Activated CD4-positive, CD25-positive, alpha-beta regulatory T cell (primary cell): ENCODE results near the gene CADM4.
"Not testable (repeated sequence)": the region's sequence is repeated elsewhere in the genome, so short reads cannot be mapped to it uniquely, and the experiment has no call there.

Source experiments
- DNase-seq, 4 experiments: peaks; one replicate each; lab custom pipeline; 2025; lab: John Stamatoyannopoulos, UW

The CADM4 gene

DNA sequence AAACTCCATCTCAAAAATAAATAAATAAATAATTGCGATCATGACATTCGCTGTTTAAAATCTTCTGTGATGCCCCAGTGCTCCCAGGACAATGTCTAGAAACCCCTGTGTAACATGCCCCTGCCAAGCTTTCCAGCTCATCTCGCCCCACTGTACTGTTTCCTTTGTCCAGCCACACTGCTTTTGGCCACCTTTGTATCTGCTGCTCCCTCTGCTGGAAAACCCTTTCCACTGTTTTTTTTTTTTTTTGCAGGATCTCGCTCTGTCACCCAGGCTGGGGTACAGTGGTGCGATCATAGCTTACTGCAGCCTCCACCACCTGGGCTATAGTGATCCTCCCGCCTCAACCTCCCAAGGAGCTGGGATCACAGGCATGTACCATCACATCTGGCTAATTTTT, 22.8 kb upstream of the CADM4 start:
- DNase-seq = no peak

DNA sequence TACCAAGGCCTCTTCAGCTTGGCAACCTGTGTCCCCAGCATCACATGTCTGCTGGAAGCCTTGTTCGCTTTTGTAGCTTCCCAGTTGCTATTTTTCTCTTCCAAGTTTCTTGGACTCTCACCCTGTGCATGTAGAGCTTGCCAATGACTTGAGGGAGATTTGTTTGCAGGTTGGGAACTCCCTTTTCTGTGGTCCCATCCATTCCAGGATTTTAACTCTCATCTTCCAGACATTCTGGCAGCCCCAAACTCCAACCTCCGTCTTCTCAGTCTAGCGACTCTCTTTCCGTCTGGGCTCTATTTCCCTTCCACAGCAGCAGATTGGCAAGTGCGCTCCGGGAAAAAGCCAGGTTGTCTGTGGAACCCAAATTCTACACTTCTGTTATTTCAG, 21.3 kb upstream of the CADM4 start:
- DNase-seq = no peak

DNA sequence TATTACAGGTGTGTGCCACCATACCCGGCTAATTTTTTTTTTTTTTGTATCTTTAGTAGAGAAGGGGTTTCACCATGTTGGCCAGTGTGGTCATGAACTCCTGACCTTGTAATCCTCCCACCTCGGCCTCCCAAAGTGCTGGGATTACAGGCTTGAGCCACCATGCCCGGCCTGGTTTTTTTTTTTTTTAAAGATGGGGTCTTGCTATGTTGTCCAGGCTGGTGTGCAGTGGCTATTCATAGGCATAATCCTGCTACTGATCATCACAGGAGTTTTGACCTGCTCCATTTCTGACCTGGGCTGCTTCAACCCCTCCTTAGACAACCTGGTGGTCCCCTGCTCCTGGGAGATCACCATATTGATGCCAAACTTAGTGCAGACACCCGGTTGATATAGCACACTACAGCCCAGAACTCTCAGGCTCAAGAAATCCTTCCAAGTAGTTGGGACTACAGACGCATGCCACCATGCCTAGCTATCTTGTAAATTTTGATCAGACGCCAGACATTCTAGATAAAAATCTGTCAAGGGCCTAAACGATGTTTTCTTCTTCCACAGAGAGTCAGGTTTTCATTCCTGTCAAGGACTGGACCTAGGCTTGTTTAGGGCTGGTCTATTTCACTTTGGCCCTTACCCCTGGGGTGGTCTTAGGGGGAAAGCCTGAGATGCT, 20.8 kb upstream of the CADM4 start:
- DNase-seq = no peak

DNA sequence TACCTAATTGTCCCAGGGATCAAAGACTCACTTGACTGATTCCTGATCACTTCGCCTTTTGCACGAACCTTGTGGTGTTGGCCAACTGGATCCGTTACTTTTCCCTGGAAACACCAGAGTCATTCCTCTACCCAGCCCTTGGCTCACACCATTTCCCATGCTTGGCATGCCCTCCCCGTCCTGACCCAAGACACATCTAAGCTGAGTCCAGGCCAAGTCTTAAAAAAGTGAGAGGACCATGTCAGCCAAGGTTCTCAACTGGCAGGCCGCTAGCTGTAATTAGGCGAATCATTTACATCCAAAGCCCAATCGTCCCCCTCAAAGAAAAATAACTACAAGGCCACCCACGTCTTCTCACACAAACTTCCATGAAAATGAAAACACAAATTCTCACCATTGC, 18.8 kb upstream of the CADM4 start:
- DNase-seq = no peak

DNA sequence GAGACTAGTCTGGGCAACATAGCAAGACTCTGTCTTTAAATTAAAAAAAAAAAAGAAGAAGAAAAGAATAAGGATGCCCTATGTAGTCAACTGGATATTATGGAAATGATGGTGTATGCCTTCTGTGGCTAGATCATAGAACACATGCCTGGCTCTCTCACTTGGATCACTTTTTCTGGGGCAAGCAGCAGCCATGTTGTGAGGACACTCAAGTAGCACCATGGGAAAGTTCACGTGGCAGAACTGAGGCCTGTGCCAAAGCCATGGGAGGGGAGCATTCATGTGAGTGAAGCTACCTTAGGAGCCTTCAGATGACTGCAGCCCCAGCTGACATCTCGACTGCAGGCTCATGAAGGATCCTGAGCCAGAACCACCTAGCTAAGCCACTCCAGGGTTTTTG, 18.4 kb upstream of the CADM4 start:
- no peak for DNase-seq

DNA sequence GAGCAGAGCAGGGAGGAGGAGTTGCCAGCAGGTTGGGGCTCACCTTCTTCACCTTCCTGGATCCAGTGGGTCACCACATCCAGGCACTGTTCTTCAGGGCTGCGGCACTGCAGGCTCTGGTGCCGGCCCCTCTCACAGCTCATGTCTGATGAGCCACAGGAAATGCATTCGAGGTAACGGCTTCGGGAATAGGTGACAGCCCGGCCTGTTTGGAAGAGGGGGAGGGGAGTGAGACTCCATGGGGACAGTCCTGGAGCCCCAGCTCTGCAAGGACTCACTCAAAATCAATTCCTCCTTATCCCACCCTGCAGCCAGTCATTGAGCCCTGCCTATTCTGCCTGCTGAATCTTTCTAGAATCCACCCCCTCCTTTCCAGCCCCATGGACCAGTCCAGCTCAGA, 16.8 kb upstream of the CADM4 start:
- DNase-seq = no peak

DNA sequence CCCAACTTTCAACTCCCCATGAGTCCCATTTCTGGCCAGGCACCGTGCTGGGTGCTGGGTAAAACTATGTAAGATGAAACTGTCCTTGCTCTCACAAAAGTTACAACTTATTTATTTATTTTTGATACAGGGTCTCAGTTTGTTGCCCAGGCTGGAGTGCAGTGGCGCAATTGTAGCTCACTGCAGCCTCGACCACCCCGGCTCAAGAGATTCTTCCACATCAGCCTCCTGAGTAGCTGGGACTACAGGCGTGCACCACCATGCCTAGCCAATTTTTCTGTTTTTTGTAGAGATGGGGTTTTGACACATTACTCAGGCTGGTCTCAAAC, 12.9 kb upstream of the CADM4 start:
- DNase-seq = no peak

DNA sequence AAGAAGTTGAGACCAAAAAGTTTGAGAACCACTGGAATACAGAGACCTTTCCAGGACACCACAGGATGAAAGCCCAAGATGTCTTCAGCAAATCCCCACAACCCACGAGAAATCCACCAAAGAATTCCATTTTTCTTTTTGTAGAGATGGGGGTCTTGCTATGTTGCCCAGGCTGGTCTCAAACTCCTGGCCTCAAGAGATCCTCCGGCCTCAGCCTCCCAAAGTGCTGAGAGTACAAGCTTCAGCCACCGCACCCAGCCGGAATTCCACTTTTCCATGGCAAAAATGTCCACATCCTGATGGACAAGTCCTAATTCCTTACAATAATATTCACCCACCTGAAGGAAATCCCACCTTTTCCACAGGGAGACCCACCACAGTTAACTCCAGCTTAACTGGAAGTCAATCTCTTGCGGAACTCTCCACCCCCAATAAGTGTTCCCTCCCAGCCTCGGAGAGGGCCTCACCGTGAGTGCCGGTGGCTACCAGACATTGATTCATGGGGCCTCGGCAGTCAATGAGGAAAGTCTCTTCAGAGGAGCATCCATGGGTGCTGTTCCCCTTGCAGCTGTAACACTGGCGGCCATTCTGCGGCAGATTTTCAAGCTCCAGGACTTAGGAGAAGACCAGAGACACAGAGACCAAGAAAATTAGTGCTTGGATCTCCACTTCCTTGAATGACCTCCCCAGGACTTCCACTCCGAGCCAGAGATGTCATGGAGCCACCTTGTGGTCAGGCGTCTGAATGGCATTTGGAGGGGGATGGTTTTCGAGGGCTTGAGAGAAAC, 12.3 kb upstream of the CADM4 start:
- peak in 1 of 4 experiments; percentile 27 for DNase-seq

DNA sequence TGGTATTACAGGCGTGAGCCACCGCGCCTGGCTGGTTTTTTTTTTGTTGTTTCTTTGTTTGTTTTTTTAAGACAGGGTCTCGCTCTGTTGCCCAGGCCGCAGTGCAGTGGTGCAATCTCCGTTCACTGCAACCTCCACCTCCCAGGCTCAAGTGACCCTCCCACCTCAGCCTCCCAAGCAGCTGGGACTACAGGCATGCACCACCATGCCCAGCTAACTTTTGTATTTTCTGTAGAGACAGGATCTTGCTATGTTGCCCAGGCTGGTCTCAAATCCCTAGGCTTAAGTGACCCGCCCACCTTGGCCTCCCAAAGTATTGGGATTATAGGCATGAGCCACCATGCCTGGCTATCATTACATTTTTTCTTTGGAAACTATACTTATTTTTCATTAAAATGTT, 10.6 kb upstream of the CADM4 start:
- not testable (repeated sequence) for DNase-seq

DNA sequence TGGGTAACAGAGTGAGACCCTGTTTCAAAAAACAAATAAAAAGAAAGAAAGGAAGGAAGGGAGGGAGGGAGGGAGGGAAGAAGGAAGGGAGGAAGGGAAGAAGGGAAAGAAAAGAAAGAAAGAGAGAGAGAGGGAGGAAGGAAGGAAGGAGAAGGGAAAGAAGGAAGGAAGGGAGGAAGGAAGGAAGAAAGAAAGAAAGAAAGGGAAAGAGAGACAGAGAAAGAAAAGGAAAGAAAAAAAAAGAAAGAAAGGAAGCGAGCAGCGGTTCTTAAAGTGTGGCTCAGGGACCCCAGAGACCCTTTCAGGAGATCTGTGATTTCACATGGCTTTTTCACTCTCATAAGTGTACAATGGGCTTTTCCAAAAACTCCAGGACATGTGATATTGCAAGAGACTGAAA, 9.9 kb upstream of the CADM4 start:
- no peak for DNase-seq

DNA sequence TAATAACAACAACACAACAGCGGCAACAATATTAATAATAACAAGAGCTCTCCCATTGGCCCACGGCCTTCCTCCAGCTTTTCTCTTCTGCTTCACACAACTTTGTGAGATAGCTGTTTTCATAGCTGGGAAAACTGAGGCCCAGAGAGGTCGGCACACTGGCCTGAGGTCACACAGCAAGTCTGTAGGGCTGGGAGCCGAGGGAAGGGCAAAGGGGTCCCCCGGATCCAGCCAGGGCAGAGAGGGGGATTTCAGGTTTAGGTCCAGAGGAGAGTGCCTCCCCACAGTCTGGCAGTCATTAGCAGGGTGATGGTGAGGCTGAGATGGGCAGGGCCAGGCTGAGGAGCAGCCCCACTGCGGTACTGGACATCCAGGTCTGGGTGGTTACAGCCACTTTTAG, 9.0 kb upstream of the CADM4 start:
- DNase-seq = no peak

DNA sequence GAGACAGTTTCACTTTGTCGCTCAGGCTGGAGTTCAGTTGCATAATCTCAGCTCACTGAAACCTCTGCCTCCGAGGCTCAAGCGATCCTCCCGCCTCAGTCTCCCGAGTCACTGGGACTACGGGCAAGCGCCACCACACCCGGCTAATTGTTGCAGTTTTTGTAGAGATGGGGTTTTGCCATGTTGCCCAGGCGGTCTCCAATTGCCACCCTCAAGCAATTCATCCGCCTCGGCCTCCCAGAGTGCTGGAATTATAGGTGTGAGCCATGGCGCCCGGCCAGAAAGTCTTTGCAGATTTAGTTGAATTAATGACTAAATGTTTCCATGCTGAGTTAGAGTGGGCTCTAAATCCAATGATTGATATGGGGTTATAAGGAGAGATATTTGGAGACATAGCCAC, 4.5 kb upstream of the CADM4 start:
- no peak for DNase-seq

DNA sequence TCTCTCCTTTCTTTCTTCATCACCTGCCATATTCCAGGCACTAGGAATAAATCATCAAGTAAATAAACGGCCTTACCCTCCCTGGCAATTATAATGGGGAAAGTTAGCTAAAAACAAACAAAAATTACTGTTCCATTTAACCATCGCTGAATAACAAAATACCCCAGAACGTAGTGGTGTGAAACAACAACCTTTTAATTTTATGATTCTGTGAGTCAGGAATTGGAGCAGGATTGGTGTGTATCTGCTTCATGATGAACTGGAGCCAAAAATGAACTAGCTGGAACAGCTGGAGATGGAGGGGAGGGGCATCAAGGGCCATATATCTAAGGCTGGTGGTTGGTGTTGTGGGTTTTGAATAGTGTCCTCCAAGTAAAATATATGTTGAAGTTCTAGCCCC, 3.7 kb upstream of the CADM4 start:
- DNase-seq = no peak

DNA sequence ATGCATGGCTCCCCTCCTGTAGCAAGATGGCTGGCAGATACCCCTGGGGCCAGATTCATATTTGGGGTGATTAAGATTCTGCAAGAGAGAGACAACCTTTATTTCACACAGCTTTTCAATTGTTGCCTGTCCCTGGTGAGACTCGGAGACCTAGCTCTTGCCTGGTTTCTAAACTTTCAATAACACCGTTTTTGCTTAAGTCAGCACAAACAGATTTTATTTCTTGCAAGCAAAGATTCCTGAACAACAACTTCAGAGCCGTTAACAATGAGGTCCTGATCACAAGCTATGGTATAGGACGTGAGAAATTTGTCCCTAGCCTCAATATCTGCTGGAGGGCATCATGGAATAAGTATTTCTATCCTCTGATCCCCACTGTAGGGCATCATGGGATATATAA, 2.9 kb upstream of the CADM4 start:
- DNase-seq = no peak

DNA sequence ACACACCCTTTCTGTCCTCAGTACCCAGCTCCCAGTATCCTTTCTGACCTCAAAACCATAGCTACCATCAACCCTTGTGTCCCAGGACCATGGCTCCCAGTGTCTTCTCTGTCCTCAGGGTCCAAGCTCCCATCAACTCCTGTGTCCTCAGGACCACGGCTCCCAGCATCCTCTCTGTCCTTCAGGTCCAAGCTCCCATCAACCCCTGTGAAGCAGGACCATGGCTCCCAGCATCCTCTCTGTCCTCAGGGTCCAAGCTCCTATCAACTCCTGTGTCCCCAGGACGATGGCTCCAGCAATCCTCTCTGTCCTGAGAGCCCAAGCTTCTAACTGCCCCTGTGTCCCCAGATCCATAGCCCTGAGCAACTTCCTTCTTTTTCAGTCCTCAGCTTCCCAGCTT, 1.7 kb upstream of the CADM4 start:
- no peak for DNase-seq

DNA sequence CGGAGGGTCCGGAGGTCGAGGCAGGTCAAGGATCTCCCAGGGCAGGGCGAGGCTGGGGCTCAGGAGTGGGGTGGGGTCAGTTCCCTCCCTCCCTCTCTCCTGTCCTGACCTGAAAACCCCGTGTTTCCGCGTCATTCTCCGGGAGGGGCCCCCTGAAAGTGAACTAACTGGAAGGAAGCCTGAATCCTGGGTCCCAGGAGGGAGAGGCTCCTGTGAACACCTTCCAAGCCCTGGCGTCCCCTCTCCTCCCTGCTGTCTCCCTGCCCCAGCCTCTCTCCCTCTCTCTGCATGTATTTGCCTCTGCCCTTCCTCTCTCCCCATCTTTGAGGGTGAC, 741 bp upstream of the CADM4 start:
- no peak for DNase-seq

DNA sequence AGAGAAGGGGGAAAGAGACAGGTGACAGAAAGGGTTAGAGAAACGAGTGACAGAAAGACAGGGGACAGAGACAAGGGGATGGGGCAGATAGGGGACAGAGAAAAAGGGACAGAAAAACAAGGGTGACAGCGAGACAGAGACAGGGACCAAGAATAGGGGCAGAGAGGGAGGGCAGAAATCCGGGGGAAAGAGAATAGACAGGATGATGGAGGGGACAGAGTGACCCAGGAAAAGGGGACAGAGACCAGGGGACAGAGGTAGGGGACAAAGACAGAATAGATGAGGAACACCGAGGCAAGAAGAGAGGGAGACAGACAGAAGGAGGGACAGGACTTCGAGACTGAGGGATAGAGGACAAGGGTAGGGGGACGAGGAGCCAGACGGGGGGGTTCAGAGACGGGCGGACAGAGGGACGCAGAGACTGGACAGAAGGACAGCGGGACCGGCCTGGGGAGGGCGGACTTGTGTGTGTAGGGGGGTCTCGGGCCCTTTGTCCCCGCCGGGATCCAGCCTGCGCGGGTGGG, 593 bp downstream of the CADM4 start:
- DNase-seq = no peak

DNA sequence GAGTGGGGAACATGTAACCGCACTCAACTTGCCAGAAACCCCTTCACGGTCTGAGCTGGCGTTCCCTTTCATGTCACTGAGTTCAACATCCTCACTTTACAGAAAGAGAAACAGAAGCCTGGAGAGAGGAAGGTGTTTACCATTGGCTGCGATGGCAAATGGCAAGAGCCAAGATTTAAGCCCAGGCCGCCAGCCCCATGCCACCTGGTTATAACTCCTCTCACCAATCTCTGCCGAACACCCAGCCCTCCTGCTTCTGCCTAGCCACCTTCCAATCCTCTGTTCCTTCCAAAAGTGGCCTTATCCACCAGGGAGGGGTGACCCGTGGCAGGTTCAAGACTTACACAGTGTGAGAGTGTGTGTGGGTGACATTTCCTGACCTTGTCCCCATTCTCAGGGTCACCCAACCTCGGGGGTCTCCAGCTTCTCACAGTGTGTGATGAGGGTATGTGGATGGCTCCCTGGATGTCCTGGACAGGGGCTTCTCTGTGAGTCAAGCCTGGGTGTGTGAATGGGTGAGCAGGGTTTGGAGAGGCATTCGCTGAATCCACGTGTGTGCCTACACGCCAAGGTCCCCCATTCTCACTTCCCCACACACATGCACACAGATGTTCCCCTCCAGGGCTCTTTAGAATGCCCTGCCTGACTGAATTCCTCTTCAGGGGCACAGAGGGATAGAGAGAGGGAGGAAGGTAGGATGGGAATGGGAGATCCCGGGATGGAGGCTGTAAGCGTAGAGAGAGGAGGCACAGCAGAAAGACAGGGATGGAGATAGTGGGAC, 1.2 kb downstream of the CADM4 start:
- DNase-seq = no peak

DNA sequence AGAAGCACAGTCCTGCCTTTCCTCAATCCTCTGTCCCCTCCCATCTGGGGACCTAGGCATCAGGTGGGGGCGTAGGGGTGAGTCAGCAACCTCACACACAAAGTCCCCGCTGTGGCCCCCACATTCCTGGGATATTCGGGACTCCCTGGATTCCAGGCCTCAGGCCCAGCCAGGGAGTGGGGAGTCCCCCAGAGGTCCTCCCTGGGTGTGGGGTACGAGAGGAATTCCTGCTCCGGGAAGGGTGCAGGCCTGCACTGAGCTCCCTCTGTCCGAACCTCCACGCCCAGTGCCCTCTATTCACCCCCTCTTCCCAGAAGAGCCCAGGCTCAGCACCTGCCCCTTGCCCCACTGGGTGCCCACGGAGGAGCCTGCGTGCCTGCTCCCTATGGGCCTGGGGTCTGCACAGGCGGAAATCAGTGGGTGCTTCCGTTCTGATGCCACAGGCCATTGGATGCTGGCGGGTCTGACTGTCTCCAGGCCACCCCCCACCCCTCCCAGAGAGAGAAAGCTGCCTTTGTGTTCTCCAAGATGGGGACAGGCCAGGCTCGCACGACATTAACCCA, 3.4 kb downstream of the CADM4 start:
- DNase-seq = no peak

DNA sequence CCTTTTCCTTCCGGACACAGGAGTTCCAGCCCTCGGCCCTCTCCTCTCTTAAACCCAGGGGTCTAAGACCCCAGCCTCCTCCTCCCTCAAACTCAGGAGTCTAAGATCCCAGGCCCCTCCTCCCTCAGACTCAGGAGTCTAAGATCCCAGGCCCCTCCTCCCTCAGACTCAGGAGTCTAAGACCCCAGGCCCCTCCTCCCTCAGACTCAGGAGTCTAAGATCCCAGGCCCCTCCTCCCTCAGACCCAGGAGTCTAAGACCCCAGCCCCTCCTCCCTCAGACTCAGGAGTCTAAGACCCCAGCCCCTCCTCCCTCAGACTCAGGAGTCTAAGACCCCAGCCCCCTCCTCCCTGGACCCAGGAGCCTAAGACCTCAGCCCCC, 4.1 kb downstream of the CADM4 start:
- DNase-seq = not testable (repeated sequence)

DNA sequence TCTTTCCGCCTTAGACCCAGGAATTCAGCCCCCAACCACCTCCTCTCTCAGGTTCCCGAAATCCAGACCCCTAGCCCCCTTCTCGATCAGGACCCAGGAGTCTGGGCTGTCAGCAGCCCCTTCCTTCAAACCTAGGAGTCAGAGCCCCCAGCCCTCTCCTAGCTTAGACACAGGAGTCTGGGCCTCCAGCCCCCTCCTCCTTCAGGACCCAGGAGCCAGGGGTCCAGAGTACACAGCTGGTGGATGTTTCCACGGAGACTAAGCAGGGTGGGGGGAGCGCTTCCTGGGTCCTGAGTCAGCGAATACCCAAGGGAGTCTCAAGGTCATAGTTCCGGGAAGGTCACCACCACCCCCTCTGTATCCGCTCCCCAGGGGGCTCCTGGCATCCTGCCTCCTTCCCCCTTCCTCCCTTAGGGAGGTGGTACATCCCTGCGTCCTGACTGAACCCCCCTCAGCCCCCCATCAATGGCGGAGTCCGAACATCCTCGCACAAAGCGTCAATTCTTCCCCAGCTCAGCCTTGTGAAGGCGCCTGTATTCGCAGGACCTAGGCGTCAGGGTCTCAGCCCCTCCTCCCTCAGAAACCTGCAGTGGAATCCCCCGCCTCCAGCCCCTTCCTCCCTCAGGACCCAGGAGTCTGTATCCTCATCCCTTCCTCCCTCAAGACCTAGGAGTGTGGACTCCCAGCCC, 4.6 kb downstream of the CADM4 start:
- no peak for DNase-seq

DNA sequence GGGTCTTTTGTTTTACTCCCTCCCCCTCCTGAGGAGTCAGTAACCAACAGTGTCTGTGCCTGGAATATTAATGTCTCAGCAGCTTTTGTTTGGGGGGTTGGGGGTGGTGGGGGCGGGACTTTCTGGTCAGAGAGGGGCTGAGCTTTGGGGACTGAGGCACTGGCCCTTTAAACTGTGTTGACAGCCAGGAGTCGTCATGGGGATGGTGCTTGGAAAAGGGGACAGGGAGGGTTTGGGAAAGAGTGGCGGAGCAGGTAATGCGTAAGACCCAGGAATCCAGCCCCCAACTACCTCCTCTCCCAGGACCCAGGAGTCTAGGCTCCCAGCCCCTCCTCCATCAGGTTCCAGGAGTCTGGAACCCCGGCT, 5.2 kb downstream of the CADM4 start:
- no peak for DNase-seq
